MM.1S (cell line): Measurements from ENCODE around the gene SPACA5.
"Not testable (repeated sequence)": the region's sequence is repeated elsewhere in the genome, so short reads cannot be mapped to it uniquely, and the experiment has no call there.

ENCODE experiments used
- DNase-seq: peaks from one replicate; pipeline ENCODE4 v3.0.0-alpha.2; 2015
- H2AFZ ChIP-seq: fragments of 300-600 bp; sonication (generic); 2 replicates; pipeline ENCODE4 v1.6.0; 2016; ENCODE audit warnings: antibody characterized with exemption, low read length
- H3F3A ChIP-seq: fragments of 300-600 bp; sonication (generic); 2 replicates; pipeline ENCODE4 v1.6.1; 2016; ENCODE audit warnings: mild to moderate bottlenecking, antibody characterized with exemption, low read length, moderate library complexity, mixed read lengths; ENCODE audit not compliant: insufficient read depth
- H3K27ac ChIP-seq: fragments of 300-600 bp; sonication (generic); 2 replicates; pipeline ENCODE4 v1.5.1; 2016; ENCODE audit warnings: mild to moderate bottlenecking, low read length
- H3K27me3 ChIP-seq: fragments of 300-600 bp; sonication (generic); replicated peaks from 2 replicates; pipeline ENCODE4 v1.6.0; 2016; ENCODE audit warnings: low read length; ENCODE audit not compliant: insufficient read depth
- H3K36me3 ChIP-seq: fragments of 300-600 bp; sonication (generic); replicated peaks from 2 replicates; pipeline ENCODE4 v1.6.1; 2016; ENCODE audit warnings: mild to moderate bottlenecking, low read length, mixed read lengths; ENCODE audit not compliant: insufficient read depth
- H3K4me1 ChIP-seq: fragments of 300-600 bp; sonication (generic); 2 replicates; pipeline ENCODE4 v1.6.1; 2016; ENCODE audit warnings: low read length, mixed read lengths
- H3K4me2 ChIP-seq: fragments of 300-600 bp; sonication (generic); 2 replicates; pipeline ENCODE4 v1.6.0; 2016; ENCODE audit warnings: low read depth, low read length
- H3K4me3 ChIP-seq: fragments of 300-600 bp; sonication (generic); 2 replicates; pipeline ENCODE4 v1.5.1; 2016; ENCODE audit warnings: low read length, mixed read lengths
- H3K79me2 ChIP-seq: fragments of 300-600 bp; sonication (generic); 2 replicates; pipeline ENCODE4 v1.6.1; 2016; ENCODE audit warnings: mixed run types, low read length, mixed read lengths
- H3K9ac ChIP-seq: fragments of 300-600 bp; sonication (generic); 2 replicates; pipeline ENCODE4 v1.6.1; 2016; ENCODE audit warnings: low read length, mixed read lengths
- H3K9me2 ChIP-seq: fragments of 300-600 bp; sonication (generic); replicated peaks from 2 replicates; pipeline ENCODE4 v1.6.1; 2016; ENCODE audit warnings: mild to moderate bottlenecking, low read length, mixed read lengths; ENCODE audit not compliant: insufficient read depth
- H3K9me3 ChIP-seq: fragments of 300-600 bp; sonication (generic); replicated peaks from 2 replicates; pipeline ENCODE4 v1.6.1; 2016; ENCODE audit warnings: mild to moderate bottlenecking, low read length, mixed read lengths; ENCODE audit not compliant: insufficient read depth
- H4K20me1 ChIP-seq: fragments of 300-600 bp; sonication (generic); 2 replicates; pipeline ENCODE4 v1.6.1; 2016; ENCODE audit warnings: mild to moderate bottlenecking, low read length, moderate library complexity, mixed read lengths; ENCODE audit not compliant: insufficient read depth
- EZH2 ChIP-seq: fragments of 300-600 bp; sonication (generic); optimal IDR thresholded peaks from 2 replicates; pipeline ENCODE3; 2017; ENCODE audit warnings: low read depth, mild to moderate bottlenecking, antibody characterized with exemption, low read length, mixed read lengths
- EZH2phosphoT487 ChIP-seq: fragments of 300-600 bp; sonication (generic); IDR thresholded peaks from 2 replicates; pipeline ENCODE4 v1.6.1; 2018; ENCODE audit warnings: antibody characterized with exemption, low read length
- TF ChIP-seq, protein P1 (sequence below): fragments of 300-600 bp; sonication (generic); IDR thresholded peaks from 2 replicates; pipeline ENCODE4 v1.5.1; 2016; ENCODE audit warnings: antibody characterized with exemption, low read length, mixed read lengths

Gene SPACA5

DNA sequence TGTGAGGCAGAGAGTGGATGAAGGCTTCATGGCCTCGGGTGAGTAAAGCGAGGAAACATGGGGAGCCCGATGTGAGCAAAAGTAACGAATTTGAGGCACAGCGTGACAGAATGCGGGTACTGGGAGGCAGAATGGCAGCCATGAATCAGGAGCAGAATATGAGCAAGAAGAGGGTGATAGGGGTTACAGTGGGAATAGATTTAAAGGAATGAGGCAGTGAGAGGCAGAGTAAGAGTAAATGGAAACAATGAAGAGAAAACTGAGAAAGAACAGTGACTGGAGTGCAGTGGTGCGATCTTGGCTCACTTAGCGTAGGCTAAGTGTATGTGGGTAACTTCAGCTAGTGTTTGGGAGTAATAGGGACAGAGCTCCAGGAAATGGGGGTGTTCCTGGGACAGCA is at the start of gene SPACA5:
TSS of gene SPACA5 (plus strand) at position 301 of the 400 bp plus-strand sequence. CDS start 815 bp downstream, outside the sequence.
- not testable (repeated sequence) for H3K4me3 ChIP-seq, H3K4me2 ChIP-seq, H3K79me2 ChIP-seq, H3K27ac ChIP-seq, H3K9me2 ChIP-seq, H3K4me1 ChIP-seq, H3F3A ChIP-seq, H4K20me1 ChIP-seq, H3K9ac ChIP-seq, H3K36me3 ChIP-seq, H3K9me3 ChIP-seq, H2AFZ ChIP-seq, DNase-seq, H3K27me3 ChIP-seq

DNA sequence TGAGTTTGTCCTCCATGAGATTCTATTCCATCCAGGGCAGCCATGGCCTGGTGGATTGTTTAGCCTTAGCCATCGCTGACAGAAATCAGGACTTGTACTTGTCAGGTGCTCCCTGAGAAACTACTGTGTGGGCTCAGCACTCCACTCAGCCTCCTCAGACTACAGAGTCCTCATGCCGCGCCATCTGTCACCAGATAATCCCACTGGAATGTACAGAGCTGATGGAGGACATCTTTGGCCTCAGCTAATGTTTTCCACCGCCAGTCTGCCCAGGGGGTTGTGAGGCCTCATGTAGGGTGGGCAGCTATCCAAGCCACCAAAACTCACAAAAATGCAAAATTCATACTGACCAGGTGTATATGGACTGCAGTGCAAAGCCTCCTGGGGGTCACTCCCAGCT is 48.6 kb upstream of the SPACA5 start:
- H3K36me3 ChIP-seq, H3K9me2 ChIP-seq, H3K27ac ChIP-seq, H3K79me2 ChIP-seq, H3K9ac ChIP-seq, DNase-seq, H3K4me2 ChIP-seq, H2AFZ ChIP-seq, H3K27me3 ChIP-seq, H3F3A ChIP-seq, H3K4me3 ChIP-seq, H3K4me1 ChIP-seq, H4K20me1 ChIP-seq, H3K9me3 ChIP-seq: not testable (repeated sequence)

DNA sequence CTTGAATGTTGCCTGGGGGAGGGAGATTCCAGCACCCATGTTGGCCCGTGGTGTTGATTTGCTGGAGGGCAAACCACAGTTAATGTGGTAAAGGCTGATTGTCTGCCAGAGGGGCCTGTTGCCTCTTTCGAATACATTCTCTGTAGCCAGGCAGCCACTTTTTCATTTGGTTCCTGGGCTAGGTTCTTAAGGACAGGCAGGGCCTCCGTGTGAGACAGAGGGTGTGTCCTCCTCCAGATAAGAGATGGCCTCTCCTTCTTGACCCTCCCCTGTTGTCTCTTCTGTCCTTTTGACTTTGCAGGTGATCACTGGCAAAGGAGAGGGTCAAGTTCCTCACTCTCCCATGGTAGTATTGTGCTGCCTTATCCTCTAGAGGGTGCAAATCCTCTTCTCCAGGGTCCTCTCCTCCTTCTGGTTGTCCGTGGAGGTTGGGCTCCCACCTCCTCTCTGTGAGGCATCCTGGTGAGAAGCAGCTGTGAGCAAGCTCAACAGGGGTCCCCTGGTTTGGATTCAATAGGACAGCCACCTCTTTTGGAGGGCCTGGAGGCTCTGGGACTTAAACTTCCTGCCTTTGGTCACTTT is 47.9 kb upstream of the SPACA5 start:
- no peaks in the 10 kb centered on the region for H4K20me1 ChIP-seq
- peaks cover 4% of the 10 kb centered on the region; the same call in 1 of the 2 replicates for H3K4me1 ChIP-seq
- H3K27ac ChIP-seq: no peak overlapping the region
- H3K36me3 ChIP-seq: no peaks in the 10 kb centered on the region
- no peaks in the 10 kb centered on the region for H3F3A ChIP-seq
- H3K4me2 ChIP-seq: no peak overlapping the region
- H3K9ac ChIP-seq: no peak overlapping the region
- H3K9me3 ChIP-seq: no peaks in the 10 kb centered on the region
- H3K27me3 ChIP-seq: no peaks in the 10 kb centered on the region
- no peak overlapping the region for H2AFZ ChIP-seq
- no peak overlapping the region for H3K4me3 ChIP-seq
- no peaks in the 10 kb centered on the region for H3K79me2 ChIP-seq
- no peaks in the 10 kb centered on the region for H3K9me2 ChIP-seq
- TF ChIP-seq, protein P1, sequence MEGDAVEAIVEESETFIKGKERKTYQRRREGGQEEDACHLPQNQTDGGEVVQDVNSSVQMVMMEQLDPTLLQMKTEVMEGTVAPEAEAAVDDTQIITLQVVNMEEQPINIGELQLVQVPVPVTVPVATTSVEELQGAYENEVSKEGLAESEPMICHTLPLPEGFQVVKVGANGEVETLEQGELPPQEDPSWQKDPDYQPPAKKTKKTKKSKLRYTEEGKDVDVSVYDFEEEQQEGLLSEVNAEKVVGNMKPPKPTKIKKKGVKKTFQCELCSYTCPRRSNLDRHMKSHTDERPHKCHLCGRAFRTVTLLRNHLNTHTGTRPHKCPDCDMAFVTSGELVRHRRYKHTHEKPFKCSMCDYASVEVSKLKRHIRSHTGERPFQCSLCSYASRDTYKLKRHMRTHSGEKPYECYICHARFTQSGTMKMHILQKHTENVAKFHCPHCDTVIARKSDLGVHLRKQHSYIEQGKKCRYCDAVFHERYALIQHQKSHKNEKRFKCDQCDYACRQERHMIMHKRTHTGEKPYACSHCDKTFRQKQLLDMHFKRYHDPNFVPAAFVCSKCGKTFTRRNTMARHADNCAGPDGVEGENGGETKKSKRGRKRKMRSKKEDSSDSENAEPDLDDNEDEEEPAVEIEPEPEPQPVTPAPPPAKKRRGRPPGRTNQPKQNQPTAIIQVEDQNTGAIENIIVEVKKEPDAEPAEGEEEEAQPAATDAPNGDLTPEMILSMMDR: peak; percentile 19; the same call in 1 of the 2 replicates
- no peak for TF ChIP-seq EZH2phosphoT487
- no peak for DNase-seq

DNA sequence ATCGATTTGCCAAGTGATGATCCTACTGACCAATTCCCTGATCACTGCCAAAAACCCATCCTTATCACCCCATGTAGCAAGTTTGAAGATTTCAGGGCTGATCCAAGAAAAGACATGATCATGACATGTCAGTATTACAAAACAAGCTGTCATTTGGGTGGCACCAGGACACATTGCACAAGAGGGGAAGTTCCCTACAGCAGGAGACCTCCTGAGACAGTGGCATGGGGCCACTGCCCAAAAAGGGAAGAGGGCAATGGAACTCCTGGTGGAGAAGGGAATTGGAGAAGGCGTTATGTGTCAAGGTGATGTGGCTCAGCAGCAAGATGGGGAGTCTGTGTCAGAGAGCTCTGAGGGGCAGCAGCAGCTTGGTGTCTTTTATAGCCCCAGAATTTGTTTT is 46.4 kb upstream of the SPACA5 start:
- Histone ChIP-seq H3K4me2 (no peak overlapping the region), H3K9ac (no peak overlapping the region), H3K27me3 (no peaks in the 10 kb centered on the region), H3K4me3 (no peak overlapping the region), H3K36me3 (no peaks in the 10 kb centered on the region), H4K20me1 (no peaks in the 10 kb centered on the region), H3K79me2 (no peaks in the 10 kb centered on the region), H2AFZ (no peak overlapping the region), H3K9me3 (no peaks in the 10 kb centered on the region), H3K9me2 (no peaks in the 10 kb centered on the region), H3K4me1 (peaks cover 4% of the 10 kb centered on the region; the same call in 1 of the 2 replicates), H3F3A (no peaks in the 10 kb centered on the region), H3K27ac (no peak overlapping the region)
- TF ChIP-seq, protein P1: no peak
- TF ChIP-seq EZH2phosphoT487 (no peak), EZH2 (no peak)
- DNase-seq: no peak

DNA sequence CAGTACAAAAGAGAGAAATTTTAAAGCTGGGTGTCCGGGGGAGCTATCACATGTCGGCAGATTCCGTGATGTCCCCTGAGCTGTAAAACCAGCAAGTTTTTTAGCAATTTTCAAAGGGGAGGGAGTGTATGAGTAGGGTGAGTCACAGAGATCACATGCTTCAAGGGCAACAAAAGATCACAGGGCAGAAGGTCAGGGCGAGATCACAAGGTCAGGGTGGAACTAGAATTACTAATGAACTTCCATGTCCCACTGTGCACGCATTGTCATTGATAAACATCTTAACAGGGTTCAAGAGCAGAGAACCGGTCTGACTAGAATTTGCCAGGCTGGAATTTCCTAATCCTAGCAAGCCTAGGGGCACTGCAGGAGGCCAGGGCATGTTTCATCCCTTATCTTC is 45.0 kb upstream of the SPACA5 start:
- H3K9me3 ChIP-seq, H3K27ac ChIP-seq, H3K36me3 ChIP-seq, H2AFZ ChIP-seq, H4K20me1 ChIP-seq, H3K4me3 ChIP-seq, H3F3A ChIP-seq, H3K4me1 ChIP-seq, H3K4me2 ChIP-seq, H3K9me2 ChIP-seq, H3K9ac ChIP-seq, DNase-seq, H3K27me3 ChIP-seq, H3K79me2 ChIP-seq: not testable (repeated sequence)

DNA sequence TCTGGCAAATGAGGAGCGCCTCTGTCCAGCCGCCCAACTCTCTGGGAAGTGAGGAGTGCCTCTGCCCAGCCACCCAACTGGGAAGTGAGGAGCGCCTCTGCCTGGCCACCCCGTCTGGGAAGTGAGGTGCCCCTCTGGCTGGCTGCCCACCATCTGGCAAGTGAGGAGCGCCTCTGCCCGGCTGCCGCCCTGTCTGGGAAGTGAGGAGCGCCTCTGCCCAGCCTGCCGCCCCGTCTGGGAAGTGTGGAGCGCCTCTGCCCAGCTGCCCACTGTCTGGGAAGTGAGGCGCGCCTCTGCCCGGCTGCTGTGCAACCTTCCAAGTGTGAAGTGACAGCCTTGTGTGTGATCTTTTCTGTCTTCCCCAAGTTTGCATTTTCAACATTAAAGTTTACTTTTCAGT is 41.3 kb upstream of the SPACA5 start:
- not testable (repeated sequence) for H3K36me3 ChIP-seq, H3K79me2 ChIP-seq, H3K4me1 ChIP-seq, H3K4me3 ChIP-seq, H3K9me3 ChIP-seq, DNase-seq, H4K20me1 ChIP-seq, H3K9me2 ChIP-seq, H3K4me2 ChIP-seq, H2AFZ ChIP-seq, H3F3A ChIP-seq, H3K27me3 ChIP-seq, H3K9ac ChIP-seq, H3K27ac ChIP-seq
